HG02588 (cell line): ENCODE data around the gene EXTL2.
"Not testable (repeated sequence)": the region's sequence is repeated elsewhere in the genome, so short reads cannot be mapped to it uniquely, and the experiment has no call there.

Source experiments
- ATAC-seq: cut with Tn5 transposase; IDR thresholded peaks from one replicate; pipeline ENCODE4 v1.9.1; 2021; ENCODE audit warnings: mild to moderate bottlenecking, moderate library complexity; ENCODE audit not compliant: unreplicated experiment

The EXTL2 gene

GRCh38 chr1:100861379-100861778, 33.3 kb downstream of the EXTL2 start:
- no peak for ATAC-seq

- ATAC-seq = no peak
Observed at GRCh38 chr1:100860397-100860991, 34.1 kb downstream of the EXTL2 start.

GRCh38 chr1:100855116-100855515, 39.5 kb downstream of the EXTL2 start:
- ATAC-seq = not testable (repeated sequence)

- ATAC-seq = no peak
Observed at GRCh38 chr1:100852976-100853375, 41.7 kb downstream of the EXTL2 start.

GRCh38 chr1:100851726-100852125, 42.9 kb downstream of the EXTL2 start:
- ATAC-seq = no peak

- ATAC-seq = no peak
Observed at GRCh38 chr1:100847361-100848082, 47.1 kb downstream of the EXTL2 start.

- not testable (repeated sequence) for ATAC-seq
Observed at GRCh38 chr1:100843160-100843559, 51.5 kb downstream of the EXTL2 start.

GRCh38 chr1:100835866-100836842, 58.5 kb downstream of the EXTL2 start:
- ATAC-seq = no peak

- no peak for ATAC-seq
Observed at GRCh38 chr1:100834777-100835660, 59.6 kb downstream of the EXTL2 start.

GRCh38 chr1:100832694-100833428, 61.8 kb downstream of the EXTL2 start:
- ATAC-seq = no peak

GRCh38 chr1:100825666-100826065, 69.0 kb downstream of the EXTL2 start:
- ATAC-seq = not testable (repeated sequence)
